Left lung (tissue), 10 donors: Measurements from ENCODE around the gene KCNMB2. TPM values are rescaled to one million over a fixed set of nuclear protein-coding genes. Genes with fewer than 3 reads are reported as not detected.

Experiments used
- ATAC-seq: fragments of 200-7000 bp; cut with Tn5 transposase; one replicate; pipeline ENCODE4 v1.9.1; 2020; ENCODE audit warnings: moderate library complexity
- DNase-seq, 4 donors: peaks; one replicate each; pipeline ENCODE4 v3.0.0-alpha.2; 2013 to 2020
- H3K27ac ChIP-seq, 2 donors: fragments of 200-600 bp; sonication (generic) in 1 of 2; one replicate each; pipeline versions ENCODE4 v1.5.0 to v1.8.0; 2020 to 2021
- H3K27me3 ChIP-seq, 2 donors: fragments of 200-600 bp; sonication (generic) in 1 of 2; one replicate each; pipeline versions ENCODE4 v1.5.0 to v1.8.0; 2020 to 2021
- H3K36me3 ChIP-seq, 2 donors: fragments of 200-600 bp; sonication (generic) in 1 of 2; one replicate each; pipeline versions ENCODE4 v1.5.0 to v1.8.0; 2020 to 2021
- H3K4me1 ChIP-seq, 2 donors: fragments of 200-600 bp; one replicate each; pipeline ENCODE4 v1.8.0; 2021
- H3K4me3 ChIP-seq, 2 donors: fragments of 200-600 bp; sonication (generic) in 1 of 2; one replicate each; pipeline versions ENCODE4 v1.5.0 to v1.8.0; 2020 to 2021; ENCODE audit warnings: mild to moderate bottlenecking in 1 of 2
- H3K9me3 ChIP-seq, 2 donors: fragments of 200-600 bp; sonication (generic) in 1 of 2; one replicate each; pipeline versions ENCODE4 v1.5.0 to v1.8.0; 2020 to 2021
- CTCF ChIP-seq, 2 donors: fragments of 200-600 bp; sonication (generic) in 1 of 2; IDR thresholded peaks; one replicate each; pipeline versions ENCODE4 v1.5.0 to v1.8.0; 2021; ENCODE audit warnings: antibody characterized with exemption in 2 of 2
- intact Hi-C, 2 donors: fragments of 100-400 bp; cut with DNase I; formaldehyde crosslinking; loops; one replicate each; pipeline versions ENCODE4 v1.11.2 to v1.14.2; 2022
- polyA plus RNA-seq, 6 donors: library from polyadenylated mRNA; unstranded; fragments of 120-200 nt; gene quantifications; one replicate each; pipeline ENCODE4 v1.2.1, GENCODE V29; 2013; ENCODE audit not compliant: insufficient read length in 6 of 6
- total RNA-seq, 2 donors: library from RNA; stranded (reverse); fragmentation: NEBNext Ultra II Directional; extraction: Animal tissue kit (Norgen Biotek cat#: 25700); gene quantifications; one replicate each; pipeline ENCODE4 v1.2.1, GENCODE V29; 2021
- donor health status: DM: no; HTN: yes; CAD: no.
- donor health status: DM: no; HTN: no; CAD: no.

KCNMB2 gene
- total and polyA plus RNA-seq, 8 donors = 0.45 to 16.9 (median 12.1) TPM

- TF ChIP-seq CTCF (IDR thresholded peaks at IDR 0.05) = no peak
- H3K9me3 ChIP-seq = peaks cover 0 to 6% of the 10 kb centered on the region in 2 donors
- ATAC-seq (no peak), DNase-seq (peak in 1 of 4 donors; percentile 42)
- no peaks in the 10 kb centered on the region for H3K4me1 ChIP-seq
- no peaks in the 10 kb centered on the region for H3K27me3 ChIP-seq
- no peak overlapping the region for H3K4me3 ChIP-seq
- H3K27ac ChIP-seq = no peak overlapping the region
- H3K36me3 ChIP-seq = no peaks in the 10 kb centered on the region
- intact Hi-C loops = no loop called here
Measured at GRCh38 chr3:178718995-178719635, 182.9 kb downstream of the KCNMB2 start.

GRCh38 chr3:178732824-178733223, 196.6 kb downstream of the KCNMB2 start:
- no peak for TF ChIP-seq CTCF (IDR thresholded peaks at IDR 0.05)
- intact Hi-C loops = no loop called here
- Histone ChIP-seq H3K4me3 (no peak overlapping the region), H3K27me3 (no peaks in the 10 kb centered on the region), H3K4me1 (no peaks in the 10 kb centered on the region), H3K27ac (no peak overlapping the region), H3K9me3 (no peaks in the 10 kb centered on the region), H3K36me3 (no peaks in the 10 kb centered on the region)
- no peak for ATAC-seq
- DNase-seq = no peak

DNA sequence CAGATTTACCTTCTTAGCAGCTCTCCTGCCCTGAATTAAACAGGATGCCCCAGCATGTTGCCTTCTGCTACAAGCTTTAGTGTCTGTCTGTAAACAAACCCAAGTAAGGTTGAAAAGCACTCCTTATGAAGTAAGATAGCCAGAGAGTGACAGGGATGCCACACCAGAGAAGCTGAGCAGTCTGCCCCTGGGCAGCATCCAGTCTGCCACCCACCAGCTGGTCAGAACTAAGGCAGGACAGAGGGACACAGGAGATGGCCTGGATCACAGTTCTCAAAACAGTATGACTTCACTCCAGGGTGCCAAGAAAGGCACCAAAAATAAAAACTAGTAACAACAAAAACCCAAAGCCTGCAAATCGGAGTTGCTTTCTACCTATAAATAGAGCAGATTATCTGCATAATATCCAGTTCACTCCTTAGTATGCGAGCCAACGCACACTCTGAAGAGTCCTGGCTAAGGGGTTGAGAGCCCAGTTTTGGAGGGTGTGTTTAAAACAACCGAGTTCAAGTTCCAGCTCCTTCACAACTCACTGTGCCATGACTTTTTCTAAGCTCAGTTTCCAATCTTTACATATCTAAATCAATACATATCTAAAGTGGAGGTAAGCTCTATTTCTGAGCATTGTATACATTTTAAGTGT, 198.9 kb downstream of the KCNMB2 start:
- no peak overlapping the region for H3K27ac ChIP-seq
- DNase-seq (no peak), ATAC-seq (no peak)
- no peaks in the 10 kb centered on the region for H3K36me3 ChIP-seq
- no peak overlapping the region for H3K4me3 ChIP-seq
- TF ChIP-seq CTCF (IDR thresholded peaks at IDR 0.05) = no peak
- H3K4me1 ChIP-seq = no peaks in the 10 kb centered on the region
- H3K27me3 ChIP-seq = no peaks in the 10 kb centered on the region
- intact Hi-C loops = no loop called here
- H3K9me3 ChIP-seq = no peaks in the 10 kb centered on the region

DNA sequence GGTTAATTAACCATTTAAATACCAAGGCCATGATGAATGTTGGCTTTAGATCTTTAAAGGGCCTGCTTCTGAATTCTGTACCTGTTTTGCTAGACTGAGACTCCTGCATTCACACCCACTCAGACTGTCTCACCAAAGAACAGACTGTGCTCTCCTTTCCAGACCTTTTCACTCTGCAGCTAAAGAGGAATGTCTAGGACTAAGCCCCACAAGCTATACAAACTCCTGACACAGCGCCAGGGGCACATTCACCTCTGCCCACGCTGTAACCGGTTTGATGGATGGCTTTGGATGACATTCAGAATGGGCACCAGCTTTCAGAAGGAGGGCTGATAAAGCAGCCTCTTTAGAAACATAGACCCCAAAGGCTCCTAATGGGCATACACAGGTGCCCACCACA, 200.1 kb downstream of the KCNMB2 start:
- TF ChIP-seq CTCF (IDR thresholded peaks at IDR 0.05) = no peak
- no peak overlapping the region for H3K27ac ChIP-seq
- DNase-seq (no peak), ATAC-seq (no peak)
- no peaks in the 10 kb centered on the region for H3K36me3 ChIP-seq
- intact Hi-C loops = no loop called here
- H3K4me3 ChIP-seq = no peak overlapping the region
- H3K4me1 ChIP-seq = no peaks in the 10 kb centered on the region
- no peaks in the 10 kb centered on the region for H3K27me3 ChIP-seq
- H3K9me3 ChIP-seq = no peaks in the 10 kb centered on the region

DNA sequence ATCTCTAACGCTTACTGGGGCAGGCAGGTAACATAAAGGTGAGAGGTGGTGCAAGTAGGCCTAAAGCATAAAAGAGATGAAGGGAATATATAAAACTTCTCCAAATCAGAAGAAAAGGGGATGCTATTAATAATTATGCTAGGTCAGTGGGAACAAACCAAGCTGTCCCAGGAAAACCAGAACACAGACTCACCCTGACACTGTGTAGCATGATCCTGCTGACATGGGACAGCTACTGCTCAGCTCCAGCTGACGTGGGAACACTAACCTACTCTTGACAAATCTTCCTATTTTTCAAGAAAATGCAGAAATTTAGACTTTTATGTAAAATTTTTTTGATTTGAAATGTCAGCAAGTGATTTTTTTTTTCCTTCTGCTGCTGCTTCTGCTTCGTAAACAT, 203.5 kb downstream of the KCNMB2 start:
- no peaks in the 10 kb centered on the region for H3K9me3 ChIP-seq
- H3K4me1 ChIP-seq = no peaks in the 10 kb centered on the region
- H3K36me3 ChIP-seq = no peaks in the 10 kb centered on the region
- ATAC-seq = no peak
- intact Hi-C loops = no loop called here
- no peak overlapping the region for H3K4me3 ChIP-seq
- H3K27ac ChIP-seq = no peak overlapping the region
- H3K27me3 ChIP-seq = no peaks in the 10 kb centered on the region
- TF ChIP-seq CTCF (IDR thresholded peaks at IDR 0.05) = no peak
- DNase-seq = no peak
